Neuronal stem cell (in vitro differentiated cells): Measurements from ENCODE around the gene RPS6KC1.
"Not testable (repeated sequence)": the region's sequence is repeated elsewhere in the genome, so short reads cannot be mapped to it uniquely, and the experiment has no call there.

ENCODE experiments used
- DNase-seq: peaks from one replicate; pipeline ENCODE4 v3.0.0-alpha.2; 2013; ENCODE audit warnings: low spot score
- H2AFZ ChIP-seq: one replicate; pipeline ENCODE4 v1.6.1; 2013; ENCODE audit warnings: mild to moderate bottlenecking, low read length, inconsistent platforms
- H2AK5ac ChIP-seq: 2 replicates; pipeline ENCODE4 v1.6.1; 2013; ENCODE audit warnings: low read depth, mild to moderate bottlenecking, inconsistent platforms, low read length, moderate library complexity, mixed read lengths
- H2BK120ac ChIP-seq: 2 replicates; pipeline ENCODE4 v1.6.1; 2013; ENCODE audit warnings: low read depth, mild to moderate bottlenecking, inconsistent platforms, low read length, moderate library complexity, mixed read lengths
- H2BK12ac ChIP-seq: one replicate; pipeline ENCODE4 v1.6.1; 2013; ENCODE audit warnings: low read length, inconsistent platforms
- H2BK15ac ChIP-seq: 2 replicates; pipeline ENCODE4 v1.6.1; 2013; ENCODE audit warnings: mild to moderate bottlenecking, low read length, inconsistent platforms, mixed read lengths
- H2BK5ac ChIP-seq: one replicate; pipeline ENCODE4 v1.6.1; 2013; ENCODE audit warnings: inconsistent platforms, mild to moderate bottlenecking, low read length, moderate library complexity
- H3K14ac ChIP-seq: one replicate; pipeline ENCODE4 v1.6.1; 2013; ENCODE audit warnings: low read length, inconsistent platforms
- H3K18ac ChIP-seq: 2 replicates; pipeline ENCODE4 v1.6.1; 2013; ENCODE audit warnings: low read length, inconsistent platforms
- H3K23ac ChIP-seq: 2 replicates; pipeline ENCODE4 v1.6.1; 2013; ENCODE audit warnings: low read depth, mild to moderate bottlenecking, mixed read lengths, low read length, inconsistent platforms; ENCODE audit not compliant: poor library complexity
- H3K27ac ChIP-seq: replicated peaks from 3 replicates; pipeline ENCODE4 v1.5.1; 2013; ENCODE audit warnings: low read length, inconsistent platforms
- H3K27me3 ChIP-seq, 3 experiments: 2 replicates each; pipeline ENCODE4 v1.6.1; 2013; ENCODE audit warnings: low read length in 3 of 3, mild to moderate bottlenecking in 2 of 3, inconsistent platforms in 1 of 3, low read depth in 1 of 3, mixed read lengths in 1 of 3, moderate library complexity in 1 of 3; ENCODE audit not compliant: control insufficient read depth in 3 of 3, insufficient read depth in 3 of 3
- H3K36me3 ChIP-seq, 2 donors: replicated peaks in 1 of 2; 2 replicates each; pipeline ENCODE4 v1.6.1; 2013; ENCODE audit warnings: low read length in 2 of 2; ENCODE audit not compliant: control insufficient read depth in 2 of 2, insufficient read depth in 2 of 2
- H3K4ac ChIP-seq: 2 replicates; pipeline ENCODE4 v1.6.1; 2013; ENCODE audit warnings: inconsistent platforms, mild to moderate bottlenecking, low read length, moderate library complexity
- H3K4me1 ChIP-seq, 2 donors: 1 replicate in 1 of 2; 2 replicates in 1 of 2; pipeline ENCODE4 v1.6.1; 2013; ENCODE audit warnings: low read length in 2 of 2, low read depth in 1 of 2; ENCODE audit not compliant: control insufficient read depth in 2 of 2, insufficient read depth in 1 of 2
- H3K4me2 ChIP-seq: one replicate; pipeline ENCODE4 v1.6.1; 2013; ENCODE audit warnings: mild to moderate bottlenecking, low read length, inconsistent platforms; ENCODE audit not compliant: insufficient read depth, poor library complexity, severe bottlenecking
- H3K4me3 ChIP-seq, 2 donors: 2 replicates each; pipeline ENCODE4 v1.5.1; 2013; ENCODE audit warnings: low read length in 2 of 2, mild to moderate bottlenecking in 2 of 2, inconsistent platforms in 1 of 2, moderate library complexity in 1 of 2
- H3K79me1 ChIP-seq: one replicate; pipeline ENCODE4 v1.6.1; 2013; ENCODE audit warnings: low read depth, mild to moderate bottlenecking, inconsistent platforms, low read length, moderate library complexity
- H3K9ac ChIP-seq: one replicate; pipeline ENCODE4 v1.6.1; 2013; ENCODE audit warnings: mild to moderate bottlenecking, low read depth, low read length, inconsistent platforms; ENCODE audit not compliant: poor library complexity
- H3K9me3 ChIP-seq, 2 donors: replicated peaks in 1 of 2; 2 replicates each; pipeline versions ENCODE3 to v1.6.1; 2013; ENCODE audit warnings: low read length in 2 of 2, mild to moderate bottlenecking in 2 of 2, inconsistent platforms in 1 of 2, low read depth in 1 of 2, mixed read lengths in 1 of 2, moderate library complexity in 1 of 2; ENCODE audit not compliant: control insufficient read depth in 2 of 2, insufficient read depth in 1 of 2
- H4K8ac ChIP-seq: one replicate; pipeline ENCODE4 v1.6.1; 2013; ENCODE audit warnings: low read depth, mild to moderate bottlenecking, inconsistent platforms, low read length, moderate library complexity
- H4K91ac ChIP-seq: one replicate; pipeline ENCODE4 v1.6.1; 2013; ENCODE audit warnings: low read length, low read depth, mild to moderate bottlenecking, inconsistent platforms; ENCODE audit not compliant: poor library complexity
- WGBS, 2 donors: extraction: QIAGEN DNeasy Blood & Tissue Kit; methylation state at CpG; one replicate each; pipeline ENCODE4 v1.1.7; 2013; ENCODE audit warnings: missing lambda C conversion rate in 2 of 2, mixed read lengths in 1 of 2; ENCODE audit not compliant: insufficient read length in 2 of 2, insufficient replicate concordance in 1 of 2; ENCODE audit errors: extremely low coverage in 2 of 2; 5-methylcytosine and 5-hydroxymethylcytosine counted together

RPS6KC1 gene

GRCh38 chr1:213301524-213301923, 250.5 kb downstream of the RPS6KC1 start:
- not testable (repeated sequence) for H3K79me1 ChIP-seq, H3K18ac ChIP-seq

DNA sequence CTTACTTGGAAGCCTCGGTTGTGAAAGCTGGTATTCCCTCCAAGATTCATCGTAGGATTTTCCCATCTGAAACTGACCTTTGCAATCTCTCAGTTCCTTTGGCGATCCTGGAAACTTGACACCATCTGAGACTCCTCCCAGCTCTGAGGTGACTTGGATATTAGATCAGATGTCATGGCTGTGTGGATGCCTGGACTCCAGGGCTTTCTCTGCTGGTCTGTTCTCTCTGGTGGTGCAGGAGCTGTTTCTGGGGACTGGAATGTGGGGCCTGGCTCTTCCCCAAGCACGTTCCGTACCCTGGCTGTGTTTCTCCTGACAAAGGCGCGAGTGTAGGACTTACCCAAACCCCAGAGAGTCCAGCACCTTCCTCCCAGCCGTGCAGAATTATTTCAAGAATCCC, 252.2 kb downstream of the RPS6KC1 start:
- Histone ChIP-seq H3K27ac (no peak overlapping the region), H3K14ac (no peak overlapping the region), H3K9ac (no peak overlapping the region), H3K27me3 (no peaks in the 10 kb centered on the region), H2BK120ac (no peak overlapping the region), H2AFZ (no peak overlapping the region), H2BK15ac (no peak overlapping the region), H3K79me1 (no peaks in the 10 kb centered on the region), H4K91ac (no peak overlapping the region), H2BK12ac (no peak overlapping the region), H2AK5ac (no peak overlapping the region), H3K36me3 (no peaks in the 10 kb centered on the region), H3K4ac (no peak overlapping the region), H2BK5ac (no peak overlapping the region), H3K18ac (peak overlapping the region; percentile 31), H3K9me3 (no peaks in the 10 kb centered on the region), H3K4me2 (no peak overlapping the region), H3K4me1 (peaks cover 0 to 7% of the 10 kb centered on the region in 2 donors), H4K8ac (no peak overlapping the region), H3K23ac (no peak overlapping the region), H3K4me3 (no peak overlapping the region)
- no CpG with 5 or more reads among the region's 8 CpGs for WGBS, 2 donors
- no peak for DNase-seq

More at GRCh38 chr1:213301524-213301923, 250.5 kb downstream of the RPS6KC1 start:
- H4K91ac ChIP-seq, H2BK120ac ChIP-seq, H2BK15ac ChIP-seq, H2BK12ac ChIP-seq, DNase-seq, H3K4me3 ChIP-seq, H3K27me3 ChIP-seq, H3K9ac ChIP-seq, H2AFZ ChIP-seq, H3K27ac ChIP-seq, H3K23ac ChIP-seq, H4K8ac ChIP-seq, H3K36me3 ChIP-seq, H3K14ac ChIP-seq, H3K4ac ChIP-seq, H3K4me2 ChIP-seq, H3K4me1 ChIP-seq, H2AK5ac ChIP-seq, H2BK5ac ChIP-seq: not testable (repeated sequence)
- WGBS, 2 donors: no CpG with 5 or more reads among the region's 3 CpGs
- peaks cover 4 to 14% of the 10 kb centered on the region in 2 donors for H3K9me3 ChIP-seq

DNA sequence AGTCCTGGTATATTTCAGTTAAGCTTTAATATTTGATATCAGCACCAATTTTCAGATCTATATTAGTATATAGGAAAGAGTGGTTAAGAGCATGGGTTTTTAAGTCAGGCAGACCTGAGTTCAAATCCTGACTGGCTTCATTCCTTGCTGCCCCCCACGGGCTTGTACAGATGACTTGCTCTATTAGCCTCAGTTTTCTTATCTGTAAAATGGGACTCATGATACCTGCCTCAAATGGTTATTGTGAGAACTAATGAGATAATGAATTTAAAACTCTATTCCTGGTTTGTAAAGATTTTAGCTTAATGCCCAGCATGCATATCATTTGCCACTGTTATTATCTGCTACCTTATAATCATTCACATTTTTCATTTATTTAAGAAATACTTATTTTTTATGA, 264.5 kb downstream of the RPS6KC1 start:
- Histone ChIP-seq H2BK120ac (no peak overlapping the region), H2AFZ (no peak overlapping the region), H4K91ac (no peak overlapping the region)

DNA sequence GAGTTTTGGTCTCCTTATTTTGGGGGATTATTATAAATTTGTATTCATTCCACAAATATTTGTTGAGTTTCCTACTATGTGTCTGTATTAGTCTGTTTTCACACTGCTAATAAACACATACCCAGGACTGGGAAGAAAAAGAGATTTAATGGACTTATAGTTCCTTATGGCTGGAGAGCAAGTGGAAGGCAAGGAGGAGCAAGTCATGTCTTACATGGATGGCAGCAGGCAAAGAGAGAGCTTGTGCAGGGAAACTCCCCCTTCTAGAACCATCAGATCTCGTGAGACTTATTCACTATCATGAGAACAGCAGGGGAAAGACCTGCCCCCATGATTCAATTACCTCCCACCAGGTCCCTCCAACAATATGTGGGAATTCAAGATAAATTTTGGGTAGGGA, 267.4 kb downstream of the RPS6KC1 start:
- H3K4me3 ChIP-seq, H3K18ac ChIP-seq, H2AFZ ChIP-seq, H3K36me3 ChIP-seq, H3K23ac ChIP-seq, DNase-seq, H3K27me3 ChIP-seq, H3K79me1 ChIP-seq, H2AK5ac ChIP-seq, H3K9me3 ChIP-seq, H2BK120ac ChIP-seq, H4K91ac ChIP-seq, H3K4me1 ChIP-seq, H2BK15ac ChIP-seq, H3K27ac ChIP-seq, H2BK12ac ChIP-seq, H4K8ac ChIP-seq, H3K4ac ChIP-seq, H2BK5ac ChIP-seq, H3K9ac ChIP-seq, H3K4me2 ChIP-seq, H3K14ac ChIP-seq: not testable (repeated sequence)
- WGBS, 2 donors: no CpG with 5 or more reads among the region's 1 CpG

More for the DNA sequence above, 264.5 kb downstream of the RPS6KC1 start:
- Histone ChIP-seq H4K8ac (no peak overlapping the region), H3K4me1 (peaks cover 0 to 2% of the 10 kb centered on the region in 2 donors), H2AK5ac (no peak overlapping the region), H3K4me3 (no peak overlapping the region), H3K18ac (no peak overlapping the region), H2BK5ac (no peak overlapping the region), H3K14ac (no peak overlapping the region), H2BK15ac (no peak overlapping the region), H3K23ac (no peak overlapping the region), H3K79me1 (no peaks in the 10 kb centered on the region), H3K27ac (no peak overlapping the region), H3K4me2 (no peak overlapping the region), H3K9me3 (peaks cover 0 to 3% of the 10 kb centered on the region in 2 donors), H3K36me3 (no peaks in the 10 kb centered on the region), H3K4ac (no peak overlapping the region), H3K27me3 (no peaks in the 10 kb centered on the region), H2BK12ac (no peak overlapping the region), H3K9ac (no peak overlapping the region)
- no peak for DNase-seq
- no CpG with 5 or more reads among the region's 1 CpG for WGBS, 2 donors
